Lower lobe of right lung (tissue), 2 donors: ENCODE measurements around the gene GLDC. TPM values are rescaled to one million over a fixed set of nuclear protein-coding genes. Genes with fewer than 3 reads are reported as not detected.

ENCODE experiments used
- ATAC-seq, 2 donors: fragments of 200-7000 bp; cut with Tn5 transposase; one replicate each; pipeline ENCODE4 v1.9.1; 2020 to 2022; ENCODE audit warnings: mild to moderate bottlenecking in 2 of 2, moderate library complexity in 2 of 2
- DNase-seq: peaks from one replicate; pipeline ENCODE4 v3.0.0-alpha.2; 2020
- H3K27ac ChIP-seq: fragments of 200-600 bp; one replicate; pipeline ENCODE4 v1.8.0; 2022
- H3K27me3 ChIP-seq: fragments of 200-600 bp; one replicate; pipeline ENCODE4 v1.8.0; 2022; ENCODE audit warnings: low read depth
- H3K36me3 ChIP-seq: fragments of 200-600 bp; one replicate; pipeline ENCODE4 v1.8.0; 2022; ENCODE audit warnings: mild to moderate bottlenecking
- H3K4me1 ChIP-seq: fragments of 200-600 bp; one replicate; pipeline ENCODE4 v1.8.0; 2022
- H3K4me3 ChIP-seq: fragments of 200-600 bp; one replicate; pipeline ENCODE4 v1.8.0; 2022; ENCODE audit warnings: mild to moderate bottlenecking
- H3K9me3 ChIP-seq: fragments of 200-600 bp; one replicate; pipeline ENCODE4 v1.8.0; 2022
- CTCF ChIP-seq: fragments of 200-600 bp; IDR thresholded peaks from one replicate; pipeline ENCODE4 v1.8.0; 2022; ENCODE audit warnings: antibody characterized with exemption, mild to moderate bottlenecking
- intact Hi-C: fragments of 100-400 bp; cut with DNase I; formaldehyde crosslinking; loops from one replicate; pipeline ENCODE4 v1.11.0; 2022
- total RNA-seq: library from RNA; stranded (reverse); fragmentation: NEBNext Ultra II Directional; extraction: Animal tissue kit (Norgen Biotek cat#: 25700); gene quantifications from one replicate; pipeline ENCODE4 v1.2.1, GENCODE V29; 2021
- donor health status: DM: no; HTN: yes; CAD: no; lungs with severe emphysema.

GLDC gene
- total RNA-seq, 1 donor from 2014 or later: 0.77 TPM

- Histone ChIP-seq H3K27ac (no peak overlapping the region), H3K9me3 (no peaks in the 10 kb centered on the region), H3K4me3 (no peak overlapping the region), H3K4me1 (no peaks in the 10 kb centered on the region), H3K36me3 (no peaks in the 10 kb centered on the region), H3K27me3 (no peaks in the 10 kb centered on the region)
- ATAC-seq (no peak), DNase-seq (no peak)
- intact Hi-C loops: no loop called here
- TF ChIP-seq CTCF: no peak
Measured at GRCh38 chr9:6592231-6592630, 53.3 kb downstream of the GLDC start.

- intact Hi-C loops: no loop called here
- Histone ChIP-seq H3K9me3 (no peaks in the 10 kb centered on the region), H3K27ac (no peak overlapping the region), H3K36me3 (no peaks in the 10 kb centered on the region), H3K27me3 (no peaks in the 10 kb centered on the region), H3K4me1 (no peaks in the 10 kb centered on the region), H3K4me3 (no peak overlapping the region)
- DNase-seq: no peak
- no peak for TF ChIP-seq CTCF
- peak in 1 of 2 donors; percentile 36 for ATAC-seq
Measured at GRCh38 chr9:6590772-6591384, 54.7 kb downstream of the GLDC start.

- H3K4me3 ChIP-seq: no peak overlapping the region
- H3K36me3 ChIP-seq: no peaks in the 10 kb centered on the region
- H3K9me3 ChIP-seq: no peaks in the 10 kb centered on the region
- no peak for ATAC-seq
- no peaks in the 10 kb centered on the region for H3K4me1 ChIP-seq
- H3K27ac ChIP-seq: no peak overlapping the region
- H3K27me3 ChIP-seq: no peaks in the 10 kb centered on the region
- TF ChIP-seq CTCF: no peak
- DNase-seq: no peak
- intact Hi-C loops: no loop called here
Measured at GRCh38 chr9:6590334-6590733, 55.2 kb downstream of the GLDC start.

- Histone ChIP-seq H3K27ac (no peak overlapping the region), H3K27me3 (no peaks in the 10 kb centered on the region), H3K36me3 (no peaks in the 10 kb centered on the region), H3K4me1 (no peaks in the 10 kb centered on the region), H3K4me3 (no peak overlapping the region), H3K9me3 (no peaks in the 10 kb centered on the region)
- ATAC-seq (no peak), DNase-seq (no peak)
- intact Hi-C loops: no loop called here
- TF ChIP-seq CTCF: peak; percentile 53
Measured at GRCh38 chr9:6584881-6585597, 60.5 kb downstream of the GLDC start.

- intact Hi-C loops: no loop called here
- no peak for TF ChIP-seq CTCF
- Histone ChIP-seq H3K27ac (no peak overlapping the region), H3K27me3 (no peaks in the 10 kb centered on the region), H3K4me1 (no peaks in the 10 kb centered on the region), H3K4me3 (no peak overlapping the region), H3K9me3 (no peaks in the 10 kb centered on the region), H3K36me3 (no peaks in the 10 kb centered on the region)
- DNase-seq: no peak
- ATAC-seq: no peak
Measured at GRCh38 chr9:6581253-6581652, 64.3 kb downstream of the GLDC start.
